HepG2 (cell line): Measurements from ENCODE around the gene CD177.

Experiments
- ELF3 ChIP-seq: IDR thresholded peaks from 2 replicates; pipeline ENCODE4 v1.6.1; 2016; ENCODE audit warnings: missing genetic modification reagents, missing compliant biosample characterization
- MEIS1 ChIP-seq: sonication (generic); formaldehyde crosslinking; IDR thresholded peaks from 2 replicates; pipeline ENCODE4 v1.9.0; 2021; ENCODE audit warnings: mild to moderate bottlenecking, missing genetic modification reagents, moderate library complexity, borderline replicate concordance
- ZBTB1 ChIP-seq: sonication (generic); formaldehyde crosslinking; IDR thresholded peaks from 2 replicates; pipeline ENCODE4 v1.4.0; 2020; ENCODE audit warnings: missing genetic modification reagents, borderline replicate concordance
- ZBTB21 ChIP-seq: sonication (generic); formaldehyde crosslinking; IDR thresholded peaks from 2 replicates; pipeline ENCODE4 v1.4.0; 2020; ENCODE audit warnings: missing genetic modification reagents
- ZNF101 ChIP-seq: sonication (generic); formaldehyde crosslinking; IDR thresholded peaks from 2 replicates; pipeline ENCODE4 v1.4.0; 2020; ENCODE audit warnings: mild to moderate bottlenecking, low read depth, missing genetic modification reagents, borderline replicate concordance
- ZNF7 ChIP-seq: IDR thresholded peaks from 2 replicates; pipeline ENCODE4 v1.6.1; 2016; ENCODE audit warnings: missing biosample characterization, missing genetic modification reagents
- TF ChIP-seq, protein P1 (sequence below), 2 experiments: IDR thresholded peaks; 2 replicates each; pipeline ENCODE4 v1.6.1; 2011 to 2012; ENCODE audit warnings: low read length in 2 of 2, borderline replicate concordance in 1 of 2, low read depth in 1 of 2, mild to moderate bottlenecking in 1 of 2, moderate library complexity in 1 of 2
- TF ChIP-seq, protein P2 (sequence below), 2 experiments: fragments of 450-650 bp in 1 of 2; sonication (generic) in 1 of 2; formaldehyde crosslinking in 1 of 2; IDR thresholded peaks; 2 replicates each; pipeline versions ENCODE4 v1.6.1 to v1.8.0; 2016 to 2022; ENCODE audit warnings: antibody characterized with exemption in 1 of 2, mild to moderate bottlenecking in 1 of 2, missing genetic modification reagents in 1 of 2

DNA sequence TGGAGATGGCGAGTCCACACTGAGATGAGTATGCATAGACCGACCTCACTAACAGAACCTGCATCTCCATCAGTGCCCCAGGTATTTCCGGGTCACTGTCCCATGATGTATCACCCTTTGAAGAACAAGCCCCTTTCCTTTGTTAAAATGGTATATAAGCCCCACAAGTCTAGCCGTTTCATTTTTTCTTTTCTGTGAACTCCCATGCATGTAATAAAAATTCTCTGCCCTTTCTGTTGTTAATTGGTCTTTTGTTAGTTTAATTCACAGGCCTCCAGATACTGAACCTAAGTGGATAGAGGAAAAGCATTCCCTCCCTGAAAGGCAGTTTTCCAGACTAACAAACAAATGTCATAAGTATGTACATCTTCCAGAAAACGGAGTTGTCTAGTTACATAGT, 15.0 kb upstream of the CD177 start:
- TF ChIP-seq ZBTB21 (CRISPR knock-in tag) (no peak), MEIS1 (CRISPR knock-in tag) (no peak), ZBTB1 (CRISPR knock-in tag) (no peak), ZNF7 (no peak), ELF3 (CRISPR knock-in tag) (no peak), ZNF101 (CRISPR knock-in tag) (no peak)
- TF ChIP-seq, protein P1, sequence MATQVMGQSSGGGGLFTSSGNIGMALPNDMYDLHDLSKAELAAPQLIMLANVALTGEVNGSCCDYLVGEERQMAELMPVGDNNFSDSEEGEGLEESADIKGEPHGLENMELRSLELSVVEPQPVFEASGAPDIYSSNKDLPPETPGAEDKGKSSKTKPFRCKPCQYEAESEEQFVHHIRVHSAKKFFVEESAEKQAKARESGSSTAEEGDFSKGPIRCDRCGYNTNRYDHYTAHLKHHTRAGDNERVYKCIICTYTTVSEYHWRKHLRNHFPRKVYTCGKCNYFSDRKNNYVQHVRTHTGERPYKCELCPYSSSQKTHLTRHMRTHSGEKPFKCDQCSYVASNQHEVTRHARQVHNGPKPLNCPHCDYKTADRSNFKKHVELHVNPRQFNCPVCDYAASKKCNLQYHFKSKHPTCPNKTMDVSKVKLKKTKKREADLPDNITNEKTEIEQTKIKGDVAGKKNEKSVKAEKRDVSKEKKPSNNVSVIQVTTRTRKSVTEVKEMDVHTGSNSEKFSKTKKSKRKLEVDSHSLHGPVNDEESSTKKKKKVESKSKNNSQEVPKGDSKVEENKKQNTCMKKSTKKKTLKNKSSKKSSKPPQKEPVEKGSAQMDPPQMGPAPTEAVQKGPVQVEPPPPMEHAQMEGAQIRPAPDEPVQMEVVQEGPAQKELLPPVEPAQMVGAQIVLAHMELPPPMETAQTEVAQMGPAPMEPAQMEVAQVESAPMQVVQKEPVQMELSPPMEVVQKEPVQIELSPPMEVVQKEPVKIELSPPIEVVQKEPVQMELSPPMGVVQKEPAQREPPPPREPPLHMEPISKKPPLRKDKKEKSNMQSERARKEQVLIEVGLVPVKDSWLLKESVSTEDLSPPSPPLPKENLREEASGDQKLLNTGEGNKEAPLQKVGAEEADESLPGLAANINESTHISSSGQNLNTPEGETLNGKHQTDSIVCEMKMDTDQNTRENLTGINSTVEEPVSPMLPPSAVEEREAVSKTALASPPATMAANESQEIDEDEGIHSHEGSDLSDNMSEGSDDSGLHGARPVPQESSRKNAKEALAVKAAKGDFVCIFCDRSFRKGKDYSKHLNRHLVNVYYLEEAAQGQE (IDR thresholded peaks at IDR 0.05; ENCODE audit: borderline replicate concordance in 1 of 2, low read depth in 1 of 2, low read length in 2 of 2), result no peak
- TF ChIP-seq, protein P2, sequence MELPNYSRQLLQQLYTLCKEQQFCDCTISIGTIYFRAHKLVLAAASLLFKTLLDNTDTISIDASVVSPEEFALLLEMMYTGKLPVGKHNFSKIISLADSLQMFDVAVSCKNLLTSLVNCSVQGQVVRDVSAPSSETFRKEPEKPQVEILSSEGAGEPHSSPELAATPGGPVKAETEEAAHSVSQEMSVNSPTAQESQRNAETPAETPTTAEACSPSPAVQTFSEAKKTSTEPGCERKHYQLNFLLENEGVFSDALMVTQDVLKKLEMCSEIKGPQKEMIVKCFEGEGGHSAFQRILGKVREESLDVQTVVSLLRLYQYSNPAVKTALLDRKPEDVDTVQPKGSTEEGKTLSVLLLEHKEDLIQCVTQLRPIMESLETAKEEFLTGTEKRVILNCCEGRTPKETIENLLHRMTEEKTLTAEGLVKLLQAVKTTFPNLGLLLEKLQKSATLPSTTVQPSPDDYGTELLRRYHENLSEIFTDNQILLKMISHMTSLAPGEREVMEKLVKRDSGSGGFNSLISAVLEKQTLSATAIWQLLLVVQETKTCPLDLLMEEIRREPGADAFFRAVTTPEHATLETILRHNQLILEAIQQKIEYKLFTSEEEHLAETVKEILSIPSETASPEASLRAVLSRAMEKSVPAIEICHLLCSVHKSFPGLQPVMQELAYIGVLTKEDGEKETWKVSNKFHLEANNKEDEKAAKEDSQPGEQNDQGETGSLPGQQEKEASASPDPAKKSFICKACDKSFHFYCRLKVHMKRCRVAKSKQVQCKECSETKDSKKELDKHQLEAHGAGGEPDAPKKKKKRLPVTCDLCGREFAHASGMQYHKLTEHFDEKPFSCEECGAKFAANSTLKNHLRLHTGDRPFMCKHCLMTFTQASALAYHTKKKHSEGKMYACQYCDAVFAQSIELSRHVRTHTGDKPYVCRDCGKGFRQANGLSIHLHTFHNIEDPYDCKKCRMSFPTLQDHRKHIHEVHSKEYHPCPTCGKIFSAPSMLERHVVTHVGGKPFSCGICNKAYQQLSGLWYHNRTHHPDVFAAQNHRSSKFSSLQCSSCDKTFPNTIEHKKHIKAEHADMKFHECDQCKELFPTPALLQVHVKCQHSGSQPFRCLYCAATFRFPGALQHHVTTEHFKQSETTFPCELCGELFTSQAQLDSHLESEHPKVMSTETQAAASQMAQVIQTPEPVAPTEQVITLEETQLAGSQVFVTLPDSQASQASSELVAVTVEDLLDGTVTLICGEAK (IDR thresholded peaks at IDR 0.05), result no peak
- TF ChIP-seq, protein P2 (CRISPR knock-in tag; IDR thresholded peaks at IDR 0.05), result no peak
